ENCODE results near the gene CD302.
"Not testable (repeated sequence)": the region's sequence is repeated elsewhere in the genome, so short reads cannot be mapped to it uniquely, and the experiment has no call there.

The CD302 gene

DNA sequence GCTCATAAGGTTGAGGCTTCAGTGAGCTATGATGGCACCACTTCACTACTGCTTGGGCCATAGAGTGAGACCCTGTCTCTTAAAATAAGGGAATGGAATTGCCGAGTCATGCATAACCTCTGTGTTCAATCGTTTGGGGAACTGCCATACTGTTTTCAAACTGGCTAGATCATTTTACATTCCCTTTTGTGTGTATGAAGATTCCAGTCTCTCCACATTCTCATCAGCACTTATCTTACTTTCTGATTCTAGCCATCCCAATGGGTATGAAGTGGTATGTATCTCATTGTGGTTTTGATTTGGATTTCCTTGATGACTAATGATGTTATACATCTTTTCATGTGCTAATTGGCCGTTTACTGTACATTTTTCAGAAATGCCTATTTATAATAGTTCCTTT, 62.0 kb downstream of the CD302 start:
- TF ChIP-seq, protein P1, sequence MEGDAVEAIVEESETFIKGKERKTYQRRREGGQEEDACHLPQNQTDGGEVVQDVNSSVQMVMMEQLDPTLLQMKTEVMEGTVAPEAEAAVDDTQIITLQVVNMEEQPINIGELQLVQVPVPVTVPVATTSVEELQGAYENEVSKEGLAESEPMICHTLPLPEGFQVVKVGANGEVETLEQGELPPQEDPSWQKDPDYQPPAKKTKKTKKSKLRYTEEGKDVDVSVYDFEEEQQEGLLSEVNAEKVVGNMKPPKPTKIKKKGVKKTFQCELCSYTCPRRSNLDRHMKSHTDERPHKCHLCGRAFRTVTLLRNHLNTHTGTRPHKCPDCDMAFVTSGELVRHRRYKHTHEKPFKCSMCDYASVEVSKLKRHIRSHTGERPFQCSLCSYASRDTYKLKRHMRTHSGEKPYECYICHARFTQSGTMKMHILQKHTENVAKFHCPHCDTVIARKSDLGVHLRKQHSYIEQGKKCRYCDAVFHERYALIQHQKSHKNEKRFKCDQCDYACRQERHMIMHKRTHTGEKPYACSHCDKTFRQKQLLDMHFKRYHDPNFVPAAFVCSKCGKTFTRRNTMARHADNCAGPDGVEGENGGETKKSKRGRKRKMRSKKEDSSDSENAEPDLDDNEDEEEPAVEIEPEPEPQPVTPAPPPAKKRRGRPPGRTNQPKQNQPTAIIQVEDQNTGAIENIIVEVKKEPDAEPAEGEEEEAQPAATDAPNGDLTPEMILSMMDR (IDR thresholded peaks at IDR 0.05; ENCODE audit: low read depth, low read length), result no peak
- DNase-seq, result no peak
- Histone ChIP-seq H3K36me3 (peaks cover 88% of the 10 kb centered on the region), H3K9me3 (ENCODE audit: severe bottlenecking) (no peaks in the 10 kb centered on the region), H3K27ac (no peak overlapping the region), H3K4me3 (ENCODE audit: low read depth, low read length) (no peak overlapping the region), H3K27me3 (ENCODE audit: insufficient read depth, low read depth, severe bottlenecking) (no peaks in the 10 kb centered on the region)

DNA sequence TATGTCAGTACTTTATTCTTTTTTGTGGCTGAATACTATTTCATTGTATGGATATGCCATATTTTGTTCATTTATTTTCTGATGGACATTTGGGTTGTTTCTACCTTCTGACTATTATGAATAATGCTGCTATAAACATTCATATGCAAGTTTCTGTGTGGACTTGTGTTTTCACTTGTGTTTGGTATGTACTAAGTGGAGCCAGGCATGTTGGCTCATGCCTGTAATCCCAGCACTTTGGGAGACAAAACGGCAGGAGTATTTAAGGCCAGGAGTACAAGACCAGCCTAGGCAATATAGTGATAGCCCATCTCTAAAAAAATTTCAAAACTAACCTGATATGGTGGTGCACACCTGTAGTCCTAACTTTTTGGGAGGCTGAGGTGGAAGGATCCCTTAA, 62.4 kb downstream of the CD302 start:
- DNase-seq, result no peak
- no peaks in the 10 kb centered on the region for H3K9me3 ChIP-seq (ENCODE audit: severe bottlenecking)
- peaks cover 88% of the 10 kb centered on the region for H3K36me3 ChIP-seq
- H3K27me3 ChIP-seq (ENCODE audit: insufficient read depth, low read depth, severe bottlenecking), result no peaks in the 10 kb centered on the region
- H3K4me3 ChIP-seq (ENCODE audit: low read depth, low read length), result no peak overlapping the region
- H3K27ac ChIP-seq, result no peak overlapping the region
- TF ChIP-seq, protein P1 (IDR thresholded peaks at IDR 0.05; ENCODE audit: low read depth, low read length), result no peak

DNA sequence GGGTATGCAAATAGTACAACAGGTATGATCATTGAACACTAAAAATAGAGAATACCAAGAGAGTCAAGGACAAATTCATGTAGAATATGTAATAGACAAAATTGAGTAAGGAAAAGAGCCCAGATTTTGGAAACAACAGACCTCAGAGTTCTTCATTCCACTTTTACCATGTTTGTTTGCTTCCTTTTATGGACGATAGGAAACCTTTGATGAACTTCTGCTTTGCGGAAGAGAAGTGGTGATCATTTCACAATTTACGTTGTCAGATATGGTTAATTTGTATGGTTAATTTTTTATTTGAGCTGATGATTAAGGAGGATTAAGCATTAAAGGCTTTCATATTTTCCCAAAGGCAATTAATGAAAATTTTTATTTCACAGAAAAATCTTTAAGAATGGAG, 69.4 kb downstream of the CD302 start:
- Histone ChIP-seq H3K4me3 (ENCODE audit: low read depth, low read length) (no peak overlapping the region), H3K9me3 (ENCODE audit: severe bottlenecking) (no peaks in the 10 kb centered on the region), H3K36me3 (peaks cover 68% of the 10 kb centered on the region), H3K27me3 (ENCODE audit: insufficient read depth, low read depth, severe bottlenecking) (no peaks in the 10 kb centered on the region), H3K27ac (no peak overlapping the region)
- DNase-seq, result no peak
- TF ChIP-seq, protein P1 (IDR thresholded peaks at IDR 0.05; ENCODE audit: low read depth, low read length), result no peak

DNA sequence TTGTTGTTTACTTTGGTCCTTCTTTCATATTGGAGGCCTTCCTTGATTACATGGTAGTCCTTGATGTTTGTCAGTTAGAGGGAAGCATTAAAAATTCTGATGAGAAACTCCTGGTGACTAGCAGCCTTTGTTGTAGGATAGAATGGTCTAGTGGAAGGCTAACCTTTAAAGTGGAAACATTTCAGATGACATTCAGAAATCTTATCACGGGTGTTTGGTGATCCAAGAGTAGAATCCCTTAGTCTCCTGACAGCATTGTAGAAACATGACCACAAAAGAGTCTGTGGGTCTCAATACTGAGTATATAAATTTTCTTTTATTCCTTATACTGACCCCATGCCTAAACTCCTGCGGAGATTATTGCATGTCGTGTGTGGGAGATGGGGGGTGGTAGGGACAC, 72.3 kb downstream of the CD302 start:
- H3K9me3 ChIP-seq (ENCODE audit: severe bottlenecking), result no peaks in the 10 kb centered on the region
- no peak overlapping the region for H3K27ac ChIP-seq
- no peaks in the 10 kb centered on the region for H3K27me3 ChIP-seq (ENCODE audit: insufficient read depth, low read depth, severe bottlenecking)
- TF ChIP-seq, protein P1 (IDR thresholded peaks at IDR 0.05; ENCODE audit: low read depth, low read length), result no peak
- H3K36me3 ChIP-seq, result peaks cover 60% of the 10 kb centered on the region
- DNase-seq, result no peak
- H3K4me3 ChIP-seq (ENCODE audit: low read depth, low read length), result no peak overlapping the region

DNA sequence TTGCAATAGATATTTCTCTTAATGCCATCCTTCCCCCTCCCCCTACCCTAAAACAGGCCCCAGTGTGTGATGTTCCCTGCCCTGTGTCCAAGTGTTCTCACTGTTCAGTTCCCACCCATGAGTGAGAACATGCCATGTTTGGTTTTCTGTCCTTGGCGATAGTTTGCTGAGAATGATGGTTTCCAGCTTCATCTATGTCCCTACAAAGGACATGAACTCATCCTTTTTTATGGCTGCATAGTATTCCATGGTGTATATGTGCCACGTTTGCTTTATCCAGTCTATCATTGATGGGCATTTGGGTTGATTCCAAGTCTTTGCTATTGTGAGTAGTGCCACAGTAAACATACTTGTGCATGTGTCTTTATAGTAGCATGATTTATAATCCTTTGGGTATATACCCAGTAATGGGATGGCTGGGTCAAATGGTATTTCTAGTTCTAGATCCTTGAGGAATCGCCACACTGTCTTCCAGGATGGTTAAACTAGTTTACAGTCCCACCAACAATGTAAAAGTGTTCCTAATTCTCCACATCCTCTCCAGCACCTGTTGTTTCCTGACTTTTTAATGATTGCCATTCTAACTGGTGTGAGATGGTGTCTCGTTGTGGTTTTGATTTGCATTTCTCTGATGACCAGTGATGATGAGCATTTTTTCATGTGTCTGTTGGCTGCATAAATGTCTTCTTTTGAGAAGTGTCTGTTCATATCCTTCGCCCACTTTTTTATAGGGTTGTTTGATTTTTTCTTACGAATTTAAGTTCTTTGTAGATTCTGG, 73.0 kb downstream of the CD302 start:
- H3K36me3 ChIP-seq, result peaks cover 60% of the 10 kb centered on the region

DNA sequence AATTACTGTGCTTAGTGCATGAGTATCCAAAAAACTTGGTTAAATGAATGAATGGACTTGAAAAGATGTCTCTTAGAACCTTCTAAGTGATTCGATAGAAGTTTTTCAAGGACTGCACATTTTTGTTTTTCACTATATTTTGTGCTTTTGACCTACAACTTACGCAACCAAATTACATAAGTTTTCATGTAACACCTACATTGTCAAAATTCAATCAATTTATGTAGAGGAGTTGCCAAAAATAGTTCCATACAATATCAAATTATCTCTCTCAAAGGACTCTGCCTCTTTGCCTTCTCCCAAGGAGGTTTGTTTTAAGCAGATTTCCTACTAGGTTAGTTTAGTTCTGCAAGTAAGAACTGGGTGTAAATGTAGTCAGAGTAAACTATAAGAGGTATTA, 75.4 kb downstream of the CD302 start:
- Histone ChIP-seq H3K36me3 (peaks cover 65% of the 10 kb centered on the region), H3K4me3 (ENCODE audit: low read depth, low read length) (no peak overlapping the region), H3K27ac (no peak overlapping the region), H3K9me3 (ENCODE audit: severe bottlenecking) (no peaks in the 10 kb centered on the region), H3K27me3 (ENCODE audit: insufficient read depth, low read depth, severe bottlenecking) (no peaks in the 10 kb centered on the region)
- DNase-seq, result no peak
- TF ChIP-seq, protein P1 (IDR thresholded peaks at IDR 0.05; ENCODE audit: low read depth, low read length), result no peak

More for the DNA sequence above, 73.0 kb downstream of the CD302 start:
- H3K27ac ChIP-seq; H3K4me3 ChIP-seq (ENCODE audit: low read depth, low read length); H3K9me3 ChIP-seq (ENCODE audit: severe bottlenecking); H3K27me3 ChIP-seq (ENCODE audit: insufficient read depth, low read depth, severe bottlenecking); DNase-seq: not testable (repeated sequence)

Measured in WERI-Rb-1 (cell line).